ENCODE results near the gene HAGHL. TPM values are rescaled to one million over a fixed set of nuclear protein-coding genes. Genes with fewer than 3 reads are reported as not detected.

Gene HAGHL
- total and polyA plus RNA-seq, 2 of the 8 experiments (the other 6 are each of a cell fraction or from before 2014, with no cell fraction given) = 26.6 to 26.9 TPM

DNA sequence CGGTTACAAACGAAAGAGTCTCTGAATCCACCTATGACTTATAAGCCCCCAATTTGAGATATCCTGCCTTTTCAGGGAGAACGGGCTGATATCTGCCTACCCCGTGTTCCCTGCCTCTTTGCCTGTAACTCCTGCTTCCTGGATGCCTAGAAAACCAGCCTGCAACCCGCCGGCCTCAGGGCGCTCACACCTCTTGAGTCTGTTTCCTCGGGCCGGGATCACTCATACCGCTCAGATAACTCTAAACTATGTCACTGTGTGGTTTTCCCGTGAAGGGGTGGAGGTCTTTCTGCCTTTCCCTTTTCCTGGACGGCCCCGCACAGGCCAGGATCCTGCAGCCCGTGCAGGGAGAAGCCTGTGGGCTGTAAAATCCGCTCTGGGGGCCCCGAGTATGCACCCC is 50.9 kb downstream of the HAGHL start (continued):
- no peak for TF ChIP-seq CHD1 (IDR thresholded peaks at IDR 0.05; ENCODE audit: low read depth, low read length)
- TF ChIP-seq HDAC2 (IDR thresholded peaks at IDR 0.05; ENCODE audit: borderline replicate concordance in 1 of 2, low read depth in 2 of 2, low read length in 2 of 2) = no peak
- TF ChIP-seq TBP (IDR thresholded peaks at IDR 0.05; ENCODE audit: low read depth, low read length) = no peak

Data from H1 (cell line).